ENCODE data around the gene SCNM1.

DNA sequence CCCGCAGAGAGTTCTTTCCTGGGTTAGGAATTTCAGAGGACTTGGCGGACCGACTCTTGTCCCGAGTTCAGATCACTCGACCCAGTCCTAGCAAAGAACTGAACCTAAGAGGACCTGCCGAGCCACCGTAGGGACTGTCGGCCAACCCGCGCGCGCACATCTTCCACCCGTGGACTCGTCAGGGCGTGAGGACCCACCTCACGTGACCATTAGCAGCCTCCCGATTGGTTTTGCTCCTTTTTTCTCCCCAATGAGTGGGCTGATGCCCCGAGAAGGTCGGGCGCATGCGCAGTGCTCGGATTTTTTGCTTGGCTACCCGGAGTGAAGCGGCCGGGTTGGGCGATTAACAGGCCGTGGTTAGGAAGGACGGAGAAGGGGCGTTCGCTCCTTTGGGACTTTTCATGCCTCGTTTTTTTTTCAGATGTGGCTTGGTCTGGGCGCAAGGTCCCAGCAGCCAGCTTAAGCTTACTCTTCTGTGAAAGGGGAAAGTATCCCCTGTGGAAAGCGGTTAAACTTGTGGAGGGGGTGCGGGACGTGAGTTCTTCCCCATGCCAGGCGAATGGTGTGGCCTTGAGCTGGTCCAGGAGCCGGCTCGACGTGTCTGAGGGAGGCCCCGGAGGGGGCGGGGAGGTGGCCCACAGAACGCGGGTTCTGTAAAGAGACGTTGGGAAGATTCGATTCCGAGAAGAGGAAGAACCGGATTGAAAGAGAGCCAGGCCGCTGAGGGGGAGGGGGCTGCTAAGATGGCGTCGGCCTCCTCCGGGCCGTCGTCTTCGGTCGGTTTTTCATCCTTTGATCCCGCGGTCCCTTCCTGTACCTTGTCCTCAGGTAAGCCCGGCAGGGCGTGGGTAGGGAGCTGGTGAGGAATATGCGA lies 32.5 kb downstream of the SCNM1 start, which contains the start of gene PIP5K1A:
- TF ChIP-seq, protein P1, sequence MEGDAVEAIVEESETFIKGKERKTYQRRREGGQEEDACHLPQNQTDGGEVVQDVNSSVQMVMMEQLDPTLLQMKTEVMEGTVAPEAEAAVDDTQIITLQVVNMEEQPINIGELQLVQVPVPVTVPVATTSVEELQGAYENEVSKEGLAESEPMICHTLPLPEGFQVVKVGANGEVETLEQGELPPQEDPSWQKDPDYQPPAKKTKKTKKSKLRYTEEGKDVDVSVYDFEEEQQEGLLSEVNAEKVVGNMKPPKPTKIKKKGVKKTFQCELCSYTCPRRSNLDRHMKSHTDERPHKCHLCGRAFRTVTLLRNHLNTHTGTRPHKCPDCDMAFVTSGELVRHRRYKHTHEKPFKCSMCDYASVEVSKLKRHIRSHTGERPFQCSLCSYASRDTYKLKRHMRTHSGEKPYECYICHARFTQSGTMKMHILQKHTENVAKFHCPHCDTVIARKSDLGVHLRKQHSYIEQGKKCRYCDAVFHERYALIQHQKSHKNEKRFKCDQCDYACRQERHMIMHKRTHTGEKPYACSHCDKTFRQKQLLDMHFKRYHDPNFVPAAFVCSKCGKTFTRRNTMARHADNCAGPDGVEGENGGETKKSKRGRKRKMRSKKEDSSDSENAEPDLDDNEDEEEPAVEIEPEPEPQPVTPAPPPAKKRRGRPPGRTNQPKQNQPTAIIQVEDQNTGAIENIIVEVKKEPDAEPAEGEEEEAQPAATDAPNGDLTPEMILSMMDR (conservative IDR thresholded peaks at IDR 0.05 in 1 of 2, IDR thresholded peaks at IDR 0.05 in 1 of 2; ENCODE audit: low read depth in 1 of 2, low read length in 2 of 2): no peak
- TF ChIP-seq EZH2 (IDR thresholded peaks at IDR 0.05; ENCODE audit: low read length, missing control alignments): no peak
